Limb (tissue), 2 donors: ENCODE data around the gene CNTN4.

ENCODE experiments used
- DNase-seq, 2 donors: peaks; one replicate each; pipeline ENCODE4 v3.0.0-alpha.2; 2016; ENCODE audit errors: extremely low spot score in 2 of 2

Gene CNTN4

GRCh38 chr3:3086239-3086638 lies 987.6 kb downstream of the CNTN4 start:
- no peak for DNase-seq

- no peak for DNase-seq
Observed at GRCh38 chr3:3087279-3087678, 988.6 kb downstream of the CNTN4 start.

GRCh38 chr3:3087716-3088465 lies 989.2 kb downstream of the CNTN4 start:
- DNase-seq = no peak

- no peak for DNase-seq
Observed at GRCh38 chr3:3089017-3089416, 990.4 kb downstream of the CNTN4 start.

- DNase-seq = no peak
Observed at GRCh38 chr3:3097958-3098357, 999.3 kb downstream of the CNTN4 start.

- DNase-seq = no peak
Observed at GRCh38 chr3:3101660-3102458, 1003.2 kb downstream of the CNTN4 start.

GRCh38 chr3:3102751-3103150 lies 1004.1 kb downstream of the CNTN4 start:
- DNase-seq = no peak

- no peak for DNase-seq
Observed at GRCh38 chr3:3105246-3105645, 1006.6 kb downstream of the CNTN4 start.

- no peak for DNase-seq
Observed at GRCh38 chr3:3105815-3106214, 1007.1 kb downstream of the CNTN4 start.

GRCh38 chr3:3107181-3107580 lies 1008.5 kb downstream of the CNTN4 start:
- DNase-seq = no peak
